Natural killer cell (primary cell): ENCODE measurements around the gene RGS9. TPM values are rescaled to one million over a fixed set of nuclear protein-coding genes. Genes with fewer than 3 reads are reported as not detected.

Experiments
- ATAC-seq, 3 donors: fragments of 150-1000 bp in 2 of 3; fragments of 200-7000 bp in 1 of 3; cut with Tn5 transposase; 1 replicate in 1 of 3; 2 replicates in 2 of 3; pipeline ENCODE4 v1.10.0; 2021; ENCODE audit warnings: mild to moderate bottlenecking in 2 of 3, moderate library complexity in 2 of 3
- DNase-seq, 2 donors: peaks; one replicate each; pipeline versions ENCODE4 v3.0.0 to v3.0.0-alpha.2; 2013 to 2021; ENCODE audit warnings: mixed read lengths in 1 of 2
- H3K27ac ChIP-seq: one replicate; pipeline ENCODE4 v1.5.1; 2013; ENCODE audit warnings: mild to moderate bottlenecking, low read length
- H3K27me3 ChIP-seq: one replicate; pipeline ENCODE4 v1.6.1; 2013; ENCODE audit warnings: low read length; ENCODE audit not compliant: control insufficient read depth, insufficient read depth
- H3K36me3 ChIP-seq: one replicate; pipeline ENCODE4 v1.6.1; 2013; ENCODE audit warnings: low read length; ENCODE audit not compliant: control insufficient read depth, insufficient read depth
- H3K4me1 ChIP-seq: one replicate; pipeline ENCODE4 v1.6.1; 2013; ENCODE audit warnings: low read length; ENCODE audit not compliant: control insufficient read depth, insufficient read depth
- H3K4me3 ChIP-seq: one replicate; pipeline ENCODE4 v1.5.1; 2013; ENCODE audit warnings: low read length
- H3K9me3 ChIP-seq: one replicate; pipeline ENCODE4 v1.6.1; 2013; ENCODE audit warnings: low read length; ENCODE audit not compliant: control insufficient read depth, insufficient read depth
- H3K27ac Mint-ChIP-seq, 2 donors: one replicate each; pipeline ENCODE4 v1.8.0; 2022; ENCODE audit warnings: mild to moderate bottlenecking in 2 of 2, mixed read lengths in 2 of 2, moderate library complexity in 1 of 2
- H3K27me3 Mint-ChIP-seq, 2 donors: one replicate each; pipeline ENCODE4 v1.8.0; 2022; ENCODE audit warnings: low read depth in 2 of 2, mixed read lengths in 2 of 2
- H3K36me3 Mint-ChIP-seq: one replicate; pipeline ENCODE4 v1.8.0; 2022; ENCODE audit warnings: mixed read lengths
- H3K4me1 Mint-ChIP-seq, 2 donors: one replicate each; pipeline ENCODE4 v1.8.0; 2022; ENCODE audit warnings: mixed read lengths in 2 of 2
- H3K4me3 Mint-ChIP-seq: one replicate; pipeline ENCODE4 v1.8.0; 2022; ENCODE audit warnings: mild to moderate bottlenecking, moderate library complexity, mixed read lengths
- H3K9me3 Mint-ChIP-seq, 2 donors: one replicate each; pipeline ENCODE4 v1.8.0; 2022; ENCODE audit warnings: mixed read lengths in 2 of 2
- CTCF ChIP-seq: fragments of 200-600 bp; IDR thresholded peaks from one replicate; pipeline ENCODE4 v1.8.0; 2022; ENCODE audit warnings: antibody characterized with exemption
- WGBS: methylation state at CpG from one replicate; pipeline ENCODE4 v1.1.7; 2013; ENCODE audit warnings: missing lambda C conversion rate; ENCODE audit not compliant: insufficient coverage; 5-methylcytosine and 5-hydroxymethylcytosine counted together
- intact Hi-C: fragments of 100-400 bp; cut with micrococcal nuclease; formaldehyde crosslinking; loops from one replicate; pipeline ENCODE4 v1.14.2; 2022
- total RNA-seq, 4 donors: library from RNA; stranded (reverse); fragments of 120-200 nt in 1 of 4; gene quantifications; one replicate each; pipeline versions ENCODE4 v1.2.3 to v1.2.4, GENCODE V29; 2013 to 2022

RGS9 gene
- total RNA-seq, 3 donors from 2014 or later (not counting 1 experiment from before 2014, with no cell fraction given) = 25.0 to 47.3 (median 37.2) TPM

DNA sequence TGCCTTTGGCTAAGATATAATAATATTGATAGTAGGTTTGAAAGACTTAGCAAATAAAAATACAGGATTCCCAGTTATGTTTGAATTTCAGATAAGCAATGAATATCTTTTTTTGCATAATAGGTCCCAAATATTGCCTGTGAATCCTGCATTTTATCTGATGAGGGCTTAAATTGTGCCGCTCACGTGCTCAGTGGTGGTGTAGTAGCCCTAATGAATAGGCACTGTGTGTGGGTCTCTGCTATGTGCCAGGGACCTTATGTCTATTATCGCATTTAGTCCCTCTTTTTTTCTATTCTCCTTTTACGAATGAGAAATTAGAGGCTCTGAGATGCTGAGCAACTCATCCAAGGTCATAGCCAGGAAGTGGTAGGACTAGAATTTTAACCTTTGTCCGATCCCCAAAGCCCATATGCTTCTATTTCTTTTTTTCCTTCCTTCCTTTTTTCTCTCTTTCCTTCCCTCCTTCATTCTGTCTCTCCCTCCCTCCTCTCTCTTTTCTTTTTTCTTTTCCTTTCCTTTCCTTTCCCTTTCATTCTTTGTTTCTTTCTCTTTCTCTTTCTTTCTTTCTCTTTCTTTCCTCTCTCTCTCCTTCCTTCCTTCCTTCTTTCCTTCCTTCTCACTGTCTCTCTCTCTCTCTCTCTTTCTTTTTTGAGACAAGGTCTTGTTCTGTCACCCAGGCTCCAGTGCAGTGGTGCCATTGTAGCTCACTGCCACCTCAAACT, 47.2 kb downstream of the RGS9 start:
- peaks cover 51 to 54% of the 10 kb centered on the region in 2 donors for H3K4me1 Mint-ChIP-seq
- Histone ChIP-seq H3K27me3 (no peaks in the 10 kb centered on the region), H3K27ac (no peak overlapping the region), H3K36me3 (no peaks in the 10 kb centered on the region), H3K9me3 (no peaks in the 10 kb centered on the region), H3K4me1 (peaks cover 36% of the 10 kb centered on the region), H3K4me3 (no peak overlapping the region)
- no peak for ATAC-seq
- no peak for DNase-seq
- peak overlapping the region in 1 of 2 donors; percentile 90 for H3K27ac Mint-ChIP-seq
- intact Hi-C loops = no loop called here
- 96% methylated on average over 5 of the region's 5 CpGs for WGBS
- no peak overlapping the region for H3K4me3 Mint-ChIP-seq
- TF ChIP-seq CTCF = no peak
- H3K9me3 Mint-ChIP-seq = no peaks in the 10 kb centered on the region
- H3K27me3 Mint-ChIP-seq = peaks cover 0 to 3% of the 10 kb centered on the region in 2 donors
- H3K36me3 Mint-ChIP-seq = no peaks in the 10 kb centered on the region

- ATAC-seq (no peak), DNase-seq (no peak)
- Histone ChIP-seq H3K36me3 (no peaks in the 10 kb centered on the region), H3K4me1 (peaks cover 29% of the 10 kb centered on the region), H3K27ac (no peak overlapping the region), H3K27me3 (no peaks in the 10 kb centered on the region), H3K9me3 (no peaks in the 10 kb centered on the region), H3K4me3 (no peak overlapping the region)
- intact Hi-C loops = no loop called here
- WGBS = 87% methylated on average over 4 of the region's 4 CpGs
- Mint-ChIP-seq H3K4me3 (no peak overlapping the region), H3K27me3 (peaks cover 0 to 3% of the 10 kb centered on the region in 2 donors), H3K4me1 (peaks cover 44 to 48% of the 10 kb centered on the region in 2 donors), H3K36me3 (no peaks in the 10 kb centered on the region), H3K9me3 (no peaks in the 10 kb centered on the region), H3K27ac (peak overlapping the region in 1 of 2 donors; percentile 52)
- TF ChIP-seq CTCF = no peak
Observed at GRCh38 chr17:65185062-65185461, 47.9 kb downstream of the RGS9 start.

GRCh38 chr17:65185668-65186382, 48.7 kb downstream of the RGS9 start:
- no peaks in the 10 kb centered on the region for H3K36me3 ChIP-seq
- DNase-seq = no peak
- Mint-ChIP-seq H3K27ac (no peak overlapping the region), H3K27me3 (peaks cover 0 to 3% of the 10 kb centered on the region in 2 donors), H3K36me3 (no peaks in the 10 kb centered on the region), H3K9me3 (no peaks in the 10 kb centered on the region), H3K4me3 (no peak overlapping the region), H3K4me1 (peaks cover 36 to 40% of the 10 kb centered on the region in 2 donors)
- no peak overlapping the region for H3K27ac ChIP-seq
- TF ChIP-seq CTCF = no peak
- H3K4me1 ChIP-seq = peaks cover 22% of the 10 kb centered on the region
- no peaks in the 10 kb centered on the region for H3K27me3 ChIP-seq
- no peaks in the 10 kb centered on the region for H3K9me3 ChIP-seq
- no peak overlapping the region for H3K4me3 ChIP-seq
- intact Hi-C loops = no loop called here
- 98% methylated on average over 11 of the region's 13 CpGs for WGBS
- no peak for ATAC-seq
